Ureter (tissue), 1 donor: Measurements from ENCODE around the gene RALGAPB. TPM values are rescaled to one million over a fixed set of nuclear protein-coding genes. Genes with fewer than 3 reads are reported as not detected.
"Not testable (repeated sequence)": the region's sequence is repeated elsewhere in the genome, so short reads cannot be mapped to it uniquely, and the experiment has no call there.

Experiments
- DNase-seq: peaks from one replicate; pipeline ENCODE4 v3.0.0-alpha.2; 2020; ENCODE audit warnings: low spot score
- total RNA-seq: library from RNA; stranded (reverse); gene quantifications from one replicate; pipeline ENCODE4 v1.2.4, GENCODE V29; 2023
- donor health status: DM: yes; HTN: yes; CAD: no.

RALGAPB gene
- total RNA-seq, 1 donor from 2014 or later = 67.9 TPM

DNA sequence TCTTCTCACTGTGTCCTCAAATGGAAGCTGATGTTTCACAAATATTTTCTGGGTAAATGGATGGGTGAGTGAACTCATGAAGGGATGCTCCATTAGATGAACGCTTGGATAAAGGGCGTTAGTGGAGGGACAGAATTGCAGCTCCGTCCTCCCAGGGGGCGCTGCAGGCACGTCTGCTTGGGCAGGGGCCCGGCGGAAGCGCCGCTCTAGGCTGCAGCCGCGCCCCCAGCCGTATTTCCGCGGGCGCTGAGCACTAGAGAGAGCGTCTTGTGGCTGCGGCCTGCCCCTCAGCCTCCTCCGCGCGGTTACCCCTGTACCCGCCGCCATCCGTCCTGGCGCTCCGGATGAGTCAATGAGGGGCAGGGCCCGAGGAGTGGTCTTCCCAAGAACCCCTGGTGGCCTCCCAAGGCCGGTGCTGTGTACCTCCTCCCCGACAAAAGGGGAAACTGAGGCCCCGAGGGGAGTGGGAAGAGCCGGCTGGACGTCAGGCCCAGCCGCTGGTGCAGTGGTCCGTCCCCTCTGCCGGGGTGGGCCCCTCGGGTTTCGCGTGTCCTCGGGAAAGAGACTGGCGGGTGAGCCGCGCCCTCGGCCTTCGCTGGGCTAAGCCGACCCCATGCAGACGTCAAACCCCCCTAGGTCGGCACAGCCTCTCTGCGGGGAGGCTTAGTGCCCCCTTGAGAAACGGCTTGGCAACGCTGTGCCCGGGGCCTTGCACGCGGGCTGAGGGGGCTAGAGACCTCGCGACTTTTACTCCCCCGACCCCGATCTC lies 26.0 kb upstream of the RALGAPB start:
- DNase-seq = peak; percentile 91

DNA sequence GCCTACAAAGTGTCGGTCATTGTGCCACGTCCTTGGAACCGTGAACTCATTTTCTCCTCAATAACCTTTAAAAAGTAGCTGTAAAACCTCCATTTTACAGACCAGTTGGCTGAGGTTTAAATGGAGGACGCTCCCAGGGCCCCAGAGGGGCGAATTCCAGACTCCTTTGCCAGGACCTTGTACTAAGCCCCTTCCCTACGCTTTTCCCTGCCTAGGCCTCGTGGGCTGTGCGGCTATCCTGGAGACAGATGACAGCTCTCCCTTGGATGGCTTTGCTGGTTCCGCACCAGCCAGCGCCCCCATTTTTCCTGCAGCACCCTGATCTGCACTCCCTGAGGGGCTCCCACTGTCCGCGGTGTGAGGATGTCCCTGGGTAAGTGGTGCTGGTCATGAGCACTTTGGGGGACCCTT lies 25.4 kb upstream of the RALGAPB start:
- DNase-seq = no peak

DNA sequence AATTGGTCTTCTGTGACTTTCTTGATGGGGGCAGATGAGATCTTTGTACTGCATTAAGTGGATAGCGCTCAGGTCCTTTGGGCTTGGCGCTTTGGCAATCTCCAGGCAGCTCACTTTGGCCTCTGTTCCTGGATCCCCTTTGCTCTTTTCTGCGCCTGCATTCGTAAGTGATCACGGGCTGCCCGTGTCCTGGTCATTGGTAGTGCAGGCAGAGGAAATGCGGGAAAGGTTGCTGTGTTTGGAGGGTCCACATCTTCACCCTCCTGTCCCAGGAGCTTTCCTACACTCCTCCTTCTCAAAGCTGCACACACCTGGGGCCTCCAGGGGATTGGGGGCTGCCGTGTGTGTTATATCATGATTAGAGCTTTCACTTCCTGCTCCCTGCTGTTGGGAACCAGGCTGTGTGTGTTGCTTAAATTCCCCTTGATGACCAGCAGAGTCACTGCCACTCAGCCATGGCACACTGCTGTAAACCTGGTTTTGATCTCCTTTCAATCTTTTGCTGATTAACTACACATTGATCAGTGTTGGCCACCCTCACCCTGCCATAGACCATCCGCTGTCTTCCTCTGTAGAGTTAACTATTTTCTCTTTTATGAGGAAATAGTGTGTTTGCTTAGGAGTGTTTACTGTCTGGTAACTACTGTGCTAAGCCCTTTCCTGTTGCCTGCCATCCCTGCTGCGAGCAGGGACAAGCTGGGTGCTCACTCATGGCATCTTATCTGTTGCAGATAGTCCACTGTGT lies 24.5 kb upstream of the RALGAPB start:
- no peak for DNase-seq

DNA sequence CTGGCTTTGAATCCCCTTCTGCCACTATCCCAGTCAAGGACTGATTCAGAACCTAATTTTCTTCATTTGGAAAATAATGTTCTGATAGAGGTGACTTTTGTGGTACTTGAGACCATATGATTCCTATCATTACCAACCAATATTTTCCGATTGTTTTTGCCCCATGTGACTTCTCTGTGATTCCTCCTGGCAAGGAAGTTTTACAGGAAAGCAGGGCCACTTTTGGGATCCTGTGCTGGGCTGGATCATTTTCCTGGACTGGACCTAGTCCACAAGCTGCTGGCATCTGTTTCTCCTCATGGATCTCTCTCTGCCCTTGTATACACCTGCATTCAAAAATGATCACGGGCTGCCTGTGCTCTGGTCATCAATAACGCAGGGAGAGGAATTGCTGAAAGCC lies 23.6 kb upstream of the RALGAPB start:
- no peak for DNase-seq

DNA sequence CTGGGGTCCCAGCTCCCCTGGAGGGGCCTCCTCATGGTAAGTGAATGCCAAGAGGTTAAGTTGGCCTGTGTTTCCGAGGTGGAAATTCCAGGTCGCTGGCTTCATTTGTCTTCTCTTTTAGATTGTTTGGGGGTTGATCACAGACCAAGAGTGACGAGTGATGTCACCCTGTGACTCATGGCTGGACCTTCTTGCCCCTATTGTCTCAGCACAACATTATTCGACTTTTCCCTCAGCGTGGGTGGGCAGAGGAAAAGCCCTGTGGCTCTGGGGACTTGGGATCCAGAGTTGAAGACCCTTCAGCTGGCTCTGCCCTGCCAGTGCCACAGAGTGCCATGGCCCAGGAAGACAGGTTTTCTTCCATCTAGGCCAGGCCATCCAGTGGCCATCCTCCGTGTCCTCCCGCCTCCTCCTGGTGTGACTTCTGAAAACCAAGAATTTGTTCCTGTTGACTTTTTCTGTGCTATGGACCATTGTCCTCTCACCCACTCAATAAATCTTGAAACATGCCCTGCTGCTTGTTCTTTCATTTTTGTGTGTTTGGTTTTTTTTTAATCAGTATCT lies 22.1 kb upstream of the RALGAPB start:
- no peak for DNase-seq

DNA sequence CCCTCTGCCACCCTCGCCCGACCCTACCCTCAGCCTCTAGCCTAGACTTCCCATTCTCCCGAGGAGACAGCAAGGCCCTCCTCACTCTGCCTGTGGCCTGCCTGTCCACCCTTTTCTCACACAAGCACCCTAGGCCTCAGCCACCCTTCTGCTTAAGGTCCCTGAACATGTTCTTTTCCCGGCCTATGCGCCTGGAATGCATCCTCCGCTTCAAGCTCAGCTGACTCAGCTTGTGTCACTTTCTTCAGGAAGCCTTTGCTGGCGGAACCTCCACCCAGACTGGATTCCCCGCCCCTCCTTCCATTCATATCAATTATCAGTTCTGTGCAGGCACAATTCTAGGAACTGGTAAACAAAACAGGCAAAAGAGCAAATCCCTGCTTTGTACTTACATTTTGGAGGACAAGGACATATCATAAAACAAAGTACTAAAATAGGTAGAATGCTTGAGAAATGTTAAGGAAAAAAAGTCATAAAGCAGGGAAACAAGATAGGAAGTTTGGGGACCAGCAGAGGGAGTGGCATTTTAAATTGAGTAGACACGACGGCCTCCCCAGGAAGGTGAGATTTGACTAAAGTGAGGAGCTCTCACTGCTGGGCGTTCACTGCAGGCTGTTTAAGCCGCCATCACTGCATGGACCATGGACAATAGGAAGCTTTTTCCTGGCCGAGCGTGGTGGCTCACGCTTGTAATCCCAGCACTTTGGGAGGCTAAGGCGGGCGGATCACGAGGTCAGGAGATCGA lies 19.6 kb upstream of the RALGAPB start:
- no peak for DNase-seq

DNA sequence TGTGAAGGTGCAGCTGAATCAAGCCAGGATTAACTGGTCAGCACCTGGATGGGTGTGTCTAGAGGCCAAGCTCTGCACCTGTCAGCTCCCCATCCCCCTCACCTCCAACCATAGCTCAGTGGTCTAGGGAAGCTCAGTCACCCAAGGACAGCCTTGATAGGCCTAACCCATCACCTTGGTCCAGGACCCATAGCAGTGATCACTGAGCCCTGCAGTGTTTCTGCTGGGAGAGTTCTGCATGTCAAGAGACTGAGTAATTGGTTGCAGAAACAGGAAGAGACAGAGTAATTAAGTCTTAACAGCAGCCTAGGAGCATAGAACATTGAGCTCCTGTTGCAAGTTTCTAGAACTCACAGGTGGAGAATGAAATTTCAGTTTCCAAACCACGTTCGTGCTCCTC lies 18.7 kb upstream of the RALGAPB start:
- no peak for DNase-seq

DNA sequence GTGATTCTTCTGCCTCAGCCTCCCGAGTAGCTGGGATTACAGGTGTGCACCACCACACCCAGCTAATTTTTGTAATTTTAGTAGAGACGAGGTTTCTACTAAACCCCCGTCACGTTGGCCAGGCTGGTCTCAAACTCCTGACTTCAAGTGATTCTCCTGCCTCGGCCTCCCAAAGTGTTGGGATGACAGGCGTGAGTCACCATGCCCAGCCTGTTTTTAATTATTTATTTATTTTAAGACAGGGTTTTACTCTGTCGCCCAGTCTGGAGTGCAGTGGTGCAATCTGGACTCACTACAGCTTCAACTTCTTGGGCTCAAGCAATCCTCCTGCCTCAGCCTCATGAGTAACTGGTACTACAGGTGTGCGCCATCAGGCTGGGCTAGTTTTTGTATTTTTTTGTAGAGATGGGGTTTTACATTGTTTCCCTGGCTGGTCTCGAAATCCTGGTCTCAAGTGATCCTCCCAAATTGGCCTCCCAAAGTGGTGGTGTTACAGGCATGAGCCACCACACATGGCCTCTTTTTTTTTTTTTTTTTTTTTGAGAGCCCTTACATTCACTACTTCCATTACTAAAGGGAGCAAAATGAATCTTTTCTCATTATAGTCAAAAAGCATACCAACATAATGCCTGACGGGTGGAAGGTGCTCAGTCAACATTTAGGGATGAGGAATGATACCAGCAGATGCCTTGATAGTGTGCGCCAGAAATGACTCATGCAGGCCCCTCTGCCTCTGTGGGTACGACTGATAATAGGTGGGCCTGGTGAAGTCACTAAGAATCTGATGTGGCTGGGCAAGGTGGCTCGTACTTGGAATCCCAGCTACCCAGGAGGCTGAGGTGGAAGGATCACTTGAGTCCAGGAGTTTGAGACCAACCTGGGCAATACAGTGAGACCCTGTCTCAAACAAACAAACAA lies 17.8 kb upstream of the RALGAPB start:
- no peak for DNase-seq

DNA sequence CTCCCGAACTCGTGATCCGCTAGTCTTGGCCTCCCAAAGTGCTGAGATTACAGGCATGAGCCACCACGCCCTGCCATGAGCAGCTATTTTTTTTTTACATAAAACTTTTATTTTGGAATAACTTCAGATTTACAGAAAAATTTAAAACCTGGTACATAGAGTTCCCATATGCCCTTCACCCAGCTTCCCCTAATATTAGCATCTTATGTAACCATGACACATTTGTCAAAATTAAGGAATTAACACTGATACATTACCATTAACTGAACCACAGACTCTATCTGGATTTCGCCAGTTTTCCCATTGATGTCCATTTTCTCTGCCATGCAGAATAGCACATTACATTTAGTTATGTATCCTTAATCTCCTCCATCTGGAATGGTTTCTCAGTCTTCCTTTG lies 14.3 kb upstream of the RALGAPB start:
- DNase-seq = no peak

DNA sequence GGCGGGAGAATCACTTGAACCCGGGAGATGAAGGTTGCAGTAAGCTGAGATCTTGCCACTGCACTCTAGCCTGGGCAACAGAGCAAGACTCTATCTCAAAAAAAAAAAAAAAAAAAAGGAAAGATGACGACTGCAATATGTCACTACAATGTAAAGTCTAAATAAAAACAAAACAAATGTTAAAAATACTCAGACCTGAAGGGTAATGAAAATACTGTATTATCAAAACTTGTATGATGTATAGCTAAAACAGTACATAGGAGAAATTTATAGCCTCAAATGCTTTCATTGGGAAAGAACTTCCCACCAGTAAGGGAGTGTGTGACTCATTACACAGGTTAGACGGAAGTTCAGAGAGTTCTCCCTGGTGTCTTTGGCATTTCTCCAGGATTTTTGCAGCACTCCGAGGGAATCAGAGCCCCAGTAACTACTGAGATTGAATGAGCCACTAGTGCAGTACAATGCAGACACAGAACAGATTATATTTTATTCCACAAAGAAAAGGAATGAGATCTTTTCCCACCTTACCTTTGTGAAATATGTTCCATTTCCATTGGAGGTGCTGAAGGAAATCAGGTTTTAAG lies 12.5 kb upstream of the RALGAPB start:
- no peak for DNase-seq

DNA sequence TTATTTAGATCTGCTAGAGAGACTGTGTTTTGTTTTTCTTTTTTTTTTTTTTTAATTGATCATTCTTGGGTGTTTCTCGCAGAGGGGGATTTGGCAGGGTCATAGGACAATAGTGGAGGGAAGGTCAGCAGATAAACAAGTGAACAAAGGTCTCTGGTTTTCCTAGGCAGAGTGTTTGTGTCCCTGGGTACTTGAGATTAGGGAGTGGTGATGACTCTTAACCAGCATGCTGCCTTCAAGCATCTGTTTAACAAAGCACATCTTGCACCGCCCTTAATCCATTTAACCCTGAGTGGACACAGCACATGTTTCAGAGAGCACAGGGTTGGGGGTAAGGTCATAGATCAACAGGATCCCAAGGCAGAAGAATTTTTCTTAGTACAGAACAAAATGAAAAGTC lies 12.0 kb upstream of the RALGAPB start:
- DNase-seq = not testable (repeated sequence)

DNA sequence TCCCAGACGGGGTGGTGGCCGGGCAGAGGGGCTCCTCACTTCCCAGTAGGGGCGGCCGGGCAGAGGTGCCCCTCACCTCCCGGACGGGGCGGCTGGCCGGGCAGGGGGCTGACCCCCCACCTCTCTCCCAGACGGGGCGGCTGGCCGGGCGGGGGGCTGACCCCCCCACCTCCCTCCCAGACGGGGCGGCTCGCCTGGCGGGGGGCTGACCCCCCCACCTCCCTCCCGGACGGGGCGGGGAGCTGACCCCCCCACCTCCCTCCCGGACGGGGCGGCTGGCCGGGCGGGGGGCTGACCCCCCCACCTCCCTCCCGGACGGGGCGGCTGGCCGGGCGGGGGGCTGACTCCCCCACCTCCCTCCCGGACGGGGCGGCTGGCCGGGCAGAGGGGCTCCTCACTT lies 11.5 kb upstream of the RALGAPB start:
- not testable (repeated sequence) for DNase-seq

DNA sequence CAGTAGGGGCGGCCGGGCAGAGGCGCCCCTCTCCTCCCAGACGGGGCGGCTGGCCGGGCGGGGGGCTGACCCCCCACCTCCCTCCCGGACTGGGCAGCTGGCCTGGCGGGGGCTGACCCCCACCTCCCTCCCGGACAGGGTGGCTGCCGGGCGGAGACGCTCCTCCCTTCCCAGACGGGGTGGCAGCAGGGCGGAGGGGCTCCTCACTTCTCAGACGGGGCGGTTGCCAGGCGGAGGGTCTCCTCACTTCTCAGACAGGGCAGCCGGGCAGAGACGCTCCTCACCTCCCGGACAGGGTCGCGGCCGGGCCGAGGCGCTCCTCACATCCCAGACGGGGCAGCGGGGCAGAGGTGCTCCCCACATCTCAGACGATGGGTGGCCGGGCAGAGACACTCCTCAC lies 11.1 kb upstream of the RALGAPB start:
- DNase-seq = not testable (repeated sequence)

DNA sequence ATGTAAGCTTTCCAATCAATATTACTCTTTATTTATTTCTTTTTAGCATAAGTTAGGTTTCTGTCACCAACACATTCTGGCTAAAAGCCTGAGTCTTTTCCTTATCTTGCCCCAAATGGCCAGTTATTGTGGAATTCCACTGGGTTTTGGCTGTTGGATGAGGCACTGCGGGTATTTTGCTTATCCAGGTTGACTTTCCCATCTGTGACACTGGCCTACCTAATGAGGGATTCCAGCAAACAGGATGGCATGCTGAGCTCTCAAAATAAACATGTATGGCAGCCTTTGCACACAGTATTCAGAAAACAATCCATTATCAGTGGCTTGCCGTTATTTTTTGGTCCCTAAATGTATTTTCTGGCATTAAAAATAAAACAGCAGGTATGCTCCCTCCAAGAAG lies 6.5 kb upstream of the RALGAPB start:
- DNase-seq = no peak

DNA sequence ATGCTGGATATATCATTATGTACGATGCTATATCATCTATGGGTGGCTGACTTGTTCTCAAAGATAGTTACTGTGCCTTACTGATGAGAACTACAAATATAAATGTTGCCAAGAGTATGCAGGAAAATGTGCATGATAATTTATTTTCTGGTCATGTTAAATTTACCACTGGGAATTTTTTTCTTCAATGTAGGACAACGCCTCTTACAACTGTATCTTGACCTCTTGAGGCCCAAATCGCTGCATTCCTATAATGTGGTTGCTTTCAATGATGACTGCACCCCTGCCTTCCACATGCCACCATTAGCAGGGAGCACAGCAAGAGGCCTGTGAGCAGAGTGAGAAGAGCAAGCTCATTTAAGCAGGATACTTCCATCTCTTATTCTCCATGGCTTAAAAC lies 5.7 kb upstream of the RALGAPB start:
- no peak for DNase-seq

DNA sequence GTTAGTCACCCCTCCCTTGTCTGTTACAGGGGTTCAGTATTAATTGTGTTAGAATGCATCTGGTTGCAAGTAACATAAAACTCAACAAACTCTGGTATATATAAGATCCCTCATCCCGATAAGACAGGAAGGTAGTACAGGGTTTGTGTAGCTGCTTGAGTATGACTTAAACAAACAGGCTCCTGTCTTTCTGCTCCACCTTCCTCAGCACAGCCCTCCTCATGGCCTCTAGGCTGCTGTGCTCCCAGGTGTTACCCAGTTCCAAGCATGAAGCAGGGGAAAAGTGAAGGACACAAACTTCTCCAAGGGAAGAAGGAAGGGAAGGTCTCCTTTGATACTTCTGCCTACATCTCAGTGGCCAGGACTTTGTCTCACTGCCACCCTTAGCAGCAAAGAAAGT lies 1.4 kb upstream of the RALGAPB start:
- no peak for DNase-seq

DNA sequence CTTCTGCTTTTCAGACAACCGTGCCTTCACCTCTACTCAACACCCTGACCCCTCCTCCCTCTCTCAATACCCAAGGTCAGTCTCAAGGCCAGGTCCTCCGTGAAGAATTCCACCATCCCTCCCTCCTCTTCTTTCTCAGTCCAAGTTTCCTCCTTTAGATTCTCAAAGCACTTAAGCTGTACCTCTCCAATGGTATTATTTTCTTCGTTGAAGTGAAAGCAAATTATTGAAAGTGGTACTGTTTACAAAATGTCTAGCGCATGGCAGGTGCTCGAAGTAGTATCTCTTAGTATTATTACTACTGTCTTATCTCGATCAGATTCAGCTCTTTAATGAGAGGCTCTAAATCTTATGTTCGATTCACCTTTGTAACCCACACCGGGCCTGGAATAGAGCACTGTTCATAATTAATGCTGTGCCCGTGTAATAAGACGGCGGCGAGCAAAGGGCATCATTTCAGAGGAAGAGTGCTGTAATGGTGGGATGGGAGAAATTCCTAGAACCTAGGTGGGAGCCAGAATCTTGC lies 593 bp upstream of the RALGAPB start:
- no peak for DNase-seq

DNA sequence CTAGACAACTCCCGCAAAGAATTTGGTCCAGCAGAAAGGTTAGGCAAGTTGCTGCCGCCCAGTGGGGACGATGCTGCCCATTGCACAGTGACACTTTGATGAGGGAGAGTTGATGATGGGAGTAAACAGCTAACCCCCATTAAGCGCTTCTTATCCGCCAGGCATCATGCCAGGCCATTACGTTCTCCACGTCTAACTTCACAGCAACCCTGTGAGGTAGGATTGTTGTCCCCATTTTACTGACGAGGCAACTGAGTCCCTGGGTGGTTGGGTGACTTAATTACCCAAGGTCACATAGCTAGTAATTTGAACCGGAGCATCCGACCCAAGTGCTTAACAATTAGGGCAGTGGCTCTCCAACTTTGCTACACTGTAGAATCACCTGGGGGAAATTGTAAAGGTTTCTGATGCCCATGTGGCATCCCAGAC lies 738 bp downstream of the RALGAPB start:
- DNase-seq = no peak

DNA sequence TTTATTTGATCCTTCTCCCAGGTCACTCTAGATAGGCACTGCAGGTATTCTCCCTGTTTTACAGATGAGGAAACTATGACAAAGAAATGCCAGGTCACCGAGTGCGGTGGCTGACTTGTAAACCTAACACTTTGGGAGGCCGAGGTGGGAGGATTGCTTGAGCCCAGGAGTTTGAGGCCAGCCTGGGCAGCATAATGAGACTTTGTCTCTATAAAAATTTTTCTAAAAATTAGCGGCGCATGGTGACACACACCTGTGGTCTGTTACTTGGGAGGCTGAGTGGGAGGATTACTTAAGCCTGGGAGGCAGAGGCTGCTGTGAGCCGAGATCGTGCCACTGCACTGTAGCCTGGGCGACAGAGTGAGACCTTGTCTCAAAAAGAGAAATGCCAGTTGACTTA lies 5.1 kb downstream of the RALGAPB start:
- DNase-seq = no peak

DNA sequence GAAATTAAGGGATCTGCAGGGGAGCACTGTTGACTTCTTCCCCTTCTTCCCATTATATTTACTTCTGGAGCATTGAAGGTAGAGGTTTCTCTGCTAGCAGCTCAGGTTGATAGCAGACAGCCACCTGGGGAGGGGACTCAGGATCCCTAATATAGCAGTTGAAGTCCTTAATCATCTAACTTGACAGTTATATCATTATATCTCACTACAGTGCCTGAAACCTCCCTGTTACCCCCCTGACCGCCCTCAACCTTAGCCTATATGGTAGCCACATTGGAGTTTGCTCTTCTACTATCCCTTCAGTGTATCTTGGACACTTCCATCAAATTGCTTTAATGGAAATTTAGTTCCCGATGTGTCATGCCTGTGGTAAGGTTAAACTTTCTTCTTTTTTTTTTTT lies 7.0 kb downstream of the RALGAPB start:
- DNase-seq = no peak

DNA sequence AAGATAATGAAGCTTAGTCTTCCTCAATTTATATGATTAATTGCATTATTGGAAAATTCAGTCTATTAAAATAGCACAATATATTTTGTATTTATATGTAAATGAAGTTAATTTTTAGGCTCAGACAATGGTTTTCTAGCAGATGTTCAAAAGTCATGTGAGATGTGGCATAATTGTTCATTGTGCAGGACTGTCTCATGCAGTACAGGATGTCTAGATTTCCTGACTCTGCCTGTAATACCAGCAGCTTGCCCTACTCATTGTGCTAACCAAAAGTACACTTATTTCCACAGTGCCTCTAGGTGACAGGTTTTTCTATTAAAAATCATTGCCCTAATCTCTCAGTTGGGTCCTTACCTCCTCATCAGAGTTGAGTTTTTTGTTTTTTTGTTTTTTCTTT lies 12.4 kb downstream of the RALGAPB start:
- no peak for DNase-seq
